BE2C (cell line): ENCODE results near the gene CDHR1.

Experiments
- DNase-seq: peaks from one replicate; pipeline ENCODE4 v3.0.0-alpha.2; 2020
- H3K27me3 ChIP-seq: fragments of 250-450 bp; sonication (Bioruptor Pico); 2 replicates; pipeline ENCODE4 v1.5.1; 2020; ENCODE audit warnings: mild to moderate bottlenecking
- H3K36me3 ChIP-seq: fragments of 250-450 bp; sonication (Bioruptor Pico); 2 replicates; pipeline ENCODE4 v1.5.1; 2020; ENCODE audit warnings: mild to moderate bottlenecking
- H3K4me1 ChIP-seq: fragments of 250-450 bp; sonication (Bioruptor Pico); 2 replicates; pipeline ENCODE4 v1.5.1; 2020
- H3K4me3 ChIP-seq: 2 replicates; pipeline ENCODE4 v1.5.1; 2011; ENCODE audit warnings: low read depth, low read length
- H3K9me3 ChIP-seq: fragments of 250-450 bp; sonication (Bioruptor Pico); 2 replicates; pipeline ENCODE4 v1.5.1; 2020
- TF ChIP-seq, protein P1 (sequence below): IDR thresholded peaks from 2 replicates; pipeline ENCODE4 v1.5.1; 2012; ENCODE audit warnings: mild to moderate bottlenecking, low read depth, low read length

Gene CDHR1

DNA sequence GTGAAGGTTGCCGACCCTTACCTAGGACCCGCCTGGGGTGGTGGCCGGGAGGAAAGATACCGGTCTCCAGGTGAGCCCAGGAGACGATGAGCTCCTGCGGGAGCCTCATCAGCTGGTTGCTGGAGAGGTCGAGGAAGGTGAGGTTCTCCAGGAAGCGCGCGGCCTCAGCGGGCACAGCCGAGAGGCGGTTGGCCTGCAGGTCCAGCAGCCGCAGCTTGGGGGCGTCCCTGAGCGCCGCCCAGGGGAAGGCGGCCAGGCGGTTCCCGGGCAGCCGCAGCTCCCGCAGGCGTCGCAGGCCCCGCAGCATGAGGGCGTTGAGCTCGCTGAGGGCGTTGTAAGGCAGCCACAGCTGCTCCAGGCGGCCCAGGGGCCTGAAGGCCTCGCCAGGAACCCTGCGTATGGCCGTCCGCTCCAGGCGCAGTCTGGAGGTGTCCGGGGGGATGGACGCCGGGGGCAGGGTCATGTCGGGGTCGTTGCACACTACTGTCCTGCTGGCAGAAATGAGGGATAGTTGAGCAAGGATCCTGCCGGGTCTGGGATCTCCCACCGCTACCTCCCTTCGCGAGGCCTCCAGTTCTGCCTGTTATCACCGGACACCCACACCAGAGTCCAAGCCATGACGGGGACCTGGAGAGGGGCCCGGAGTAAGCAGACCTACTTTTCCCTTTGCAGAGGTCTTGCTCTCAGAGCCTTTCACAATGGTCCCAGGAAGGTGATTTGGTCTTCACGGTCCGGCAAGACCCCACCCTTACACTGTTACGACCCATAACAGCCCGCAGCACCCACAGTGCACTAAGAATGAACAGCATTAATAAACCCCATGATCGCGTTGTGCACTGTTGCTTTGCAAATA, 43.1 kb downstream of the CDHR1 start:
- Histone ChIP-seq H3K4me1 (no peaks in the 10 kb centered on the region), H3K9me3 (no peaks in the 10 kb centered on the region), H3K4me3 (no peak overlapping the region), H3K27me3 (no peaks in the 10 kb centered on the region), H3K36me3 (no peaks in the 10 kb centered on the region)
- TF ChIP-seq, protein P1, sequence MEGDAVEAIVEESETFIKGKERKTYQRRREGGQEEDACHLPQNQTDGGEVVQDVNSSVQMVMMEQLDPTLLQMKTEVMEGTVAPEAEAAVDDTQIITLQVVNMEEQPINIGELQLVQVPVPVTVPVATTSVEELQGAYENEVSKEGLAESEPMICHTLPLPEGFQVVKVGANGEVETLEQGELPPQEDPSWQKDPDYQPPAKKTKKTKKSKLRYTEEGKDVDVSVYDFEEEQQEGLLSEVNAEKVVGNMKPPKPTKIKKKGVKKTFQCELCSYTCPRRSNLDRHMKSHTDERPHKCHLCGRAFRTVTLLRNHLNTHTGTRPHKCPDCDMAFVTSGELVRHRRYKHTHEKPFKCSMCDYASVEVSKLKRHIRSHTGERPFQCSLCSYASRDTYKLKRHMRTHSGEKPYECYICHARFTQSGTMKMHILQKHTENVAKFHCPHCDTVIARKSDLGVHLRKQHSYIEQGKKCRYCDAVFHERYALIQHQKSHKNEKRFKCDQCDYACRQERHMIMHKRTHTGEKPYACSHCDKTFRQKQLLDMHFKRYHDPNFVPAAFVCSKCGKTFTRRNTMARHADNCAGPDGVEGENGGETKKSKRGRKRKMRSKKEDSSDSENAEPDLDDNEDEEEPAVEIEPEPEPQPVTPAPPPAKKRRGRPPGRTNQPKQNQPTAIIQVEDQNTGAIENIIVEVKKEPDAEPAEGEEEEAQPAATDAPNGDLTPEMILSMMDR, result no peak
- no peak for DNase-seq

DNA sequence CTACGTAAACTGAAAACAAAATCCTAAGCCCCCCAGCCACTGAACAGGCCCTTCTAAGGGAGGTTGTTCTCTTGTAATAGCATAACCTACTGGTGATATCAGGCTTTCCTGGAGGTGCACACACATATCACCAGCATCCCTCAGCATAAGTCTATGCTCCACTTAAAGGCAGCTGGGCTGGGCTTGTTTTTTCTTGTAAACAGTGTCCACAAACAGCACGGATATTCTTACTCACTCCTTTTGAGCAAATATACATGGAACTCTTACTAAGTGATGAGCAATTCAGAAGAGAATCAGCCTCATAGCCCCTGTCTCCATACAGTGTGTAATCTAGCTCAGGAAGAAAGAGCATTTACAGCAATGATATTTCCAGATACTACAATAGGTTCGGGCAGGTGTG, 44.6 kb downstream of the CDHR1 start:
- H3K4me1 ChIP-seq, result no peaks in the 10 kb centered on the region
- no peak overlapping the region for H3K4me3 ChIP-seq
- TF ChIP-seq, protein P1, result no peak
- no peaks in the 10 kb centered on the region for H3K36me3 ChIP-seq
- H3K27me3 ChIP-seq, result no peaks in the 10 kb centered on the region
- no peak for DNase-seq
- H3K9me3 ChIP-seq, result no peaks in the 10 kb centered on the region

DNA sequence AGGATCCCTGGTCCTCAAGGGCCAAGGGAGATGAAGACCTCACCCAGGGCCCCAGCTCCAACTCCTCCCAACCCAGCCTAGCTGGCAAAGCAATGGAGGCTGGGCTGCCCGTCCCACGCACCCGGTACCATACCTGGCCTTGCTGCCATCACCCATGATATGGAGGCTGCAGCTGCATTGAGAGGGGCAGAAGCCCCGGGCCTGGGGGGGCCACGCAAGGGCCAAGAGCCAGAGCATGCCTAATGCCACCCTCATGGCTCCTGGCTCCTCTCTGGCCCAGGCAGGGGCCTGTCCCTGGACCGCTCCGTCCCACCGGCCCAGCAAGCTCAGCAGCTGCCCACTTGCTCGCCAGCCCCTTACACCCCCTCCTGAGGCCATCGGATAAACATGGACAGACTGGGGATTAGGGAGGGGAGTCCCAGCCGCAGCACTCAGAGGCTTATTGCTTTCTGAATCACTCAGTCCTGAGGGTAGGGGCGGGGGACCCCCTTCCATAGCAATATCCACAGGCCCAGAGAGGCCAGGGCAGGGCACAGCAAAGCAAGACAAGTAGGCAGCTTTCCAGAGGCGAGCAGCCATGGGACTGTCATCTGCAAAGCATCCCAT, 47.0 kb downstream of the CDHR1 start, which contains the start of gene LRIT1:
Gene LRIT1, minus strand, starts transcription at position 362 of the 606 bp plus-strand sequence. Its CDS starts 107 bp downstream, at position 255.
- Histone ChIP-seq H3K36me3 (no peaks in the 10 kb centered on the region), H3K4me1 (no peaks in the 10 kb centered on the region), H3K4me3 (no peak within 1 kb of the TSS), H3K27me3 (no peaks in the 10 kb centered on the region), H3K9me3 (no peaks in the 10 kb centered on the region)
- TF ChIP-seq, protein P1, result no peak
- no peak for DNase-seq

DNA sequence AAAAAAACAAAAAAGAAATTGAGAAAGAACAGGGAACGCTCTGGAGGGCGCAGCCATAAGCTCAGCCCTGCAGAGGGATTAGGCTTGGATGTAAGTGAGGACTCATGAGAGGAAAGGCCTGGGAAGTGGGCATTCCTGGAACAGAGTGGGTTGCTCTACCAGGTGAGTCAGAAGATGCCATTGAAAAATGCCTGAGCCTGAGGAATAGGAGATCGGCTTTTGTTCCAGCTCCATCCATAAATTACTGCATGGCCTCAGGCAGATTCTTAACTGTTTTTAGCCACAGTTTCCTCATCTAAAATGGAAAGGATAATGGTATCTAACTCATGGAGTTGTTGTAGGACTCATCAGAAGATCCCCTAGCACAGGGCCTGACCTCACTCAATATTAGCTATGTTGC, 49.4 kb downstream of the CDHR1 start:
- H3K9me3 ChIP-seq, result no peaks in the 10 kb centered on the region
- no peak for DNase-seq
- TF ChIP-seq, protein P1, result no peak
- H3K36me3 ChIP-seq, result no peaks in the 10 kb centered on the region
- H3K4me1 ChIP-seq, result no peaks in the 10 kb centered on the region
- no peaks in the 10 kb centered on the region for H3K27me3 ChIP-seq
- H3K4me3 ChIP-seq, result no peak overlapping the region

DNA sequence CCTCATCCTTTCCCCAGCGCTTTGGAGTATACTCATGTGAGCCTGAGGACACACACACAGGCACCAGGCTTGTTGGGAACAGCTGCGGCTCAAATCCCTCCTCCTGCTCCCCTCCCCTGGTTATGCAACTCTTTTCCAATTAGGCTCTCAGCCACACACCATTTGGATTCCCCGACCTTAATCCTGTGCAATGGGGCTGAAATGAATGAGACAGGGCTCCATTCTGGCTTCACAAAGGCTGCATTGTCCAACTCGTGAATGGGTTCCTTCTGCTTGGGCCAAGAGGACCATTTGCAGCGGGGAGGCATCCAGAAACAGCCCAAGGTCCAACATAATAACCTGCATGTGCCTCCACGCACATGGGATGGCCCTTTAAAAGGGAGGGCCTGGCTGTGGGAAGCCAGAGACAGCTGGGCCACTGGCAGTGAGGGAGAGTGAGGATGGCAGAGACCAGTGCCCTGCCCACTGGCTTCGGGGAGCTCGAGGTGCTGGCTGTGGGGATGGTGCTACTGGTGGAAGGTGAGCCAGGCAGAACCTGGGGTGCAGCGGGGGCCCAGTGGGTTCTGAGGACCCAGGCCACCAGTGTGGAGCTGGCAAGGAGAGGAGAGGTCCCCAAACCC, 50.4 kb downstream of the CDHR1 start, which contains the start of gene RGR:
Gene RGR, plus strand, starts transcription at position 403 of the 620 bp plus-strand sequence. Its CDS starts 38 bp downstream, at position 441.
- DNase-seq, result no peak
- Histone ChIP-seq H3K36me3 (no peaks in the 10 kb centered on the region), H3K27me3 (no peaks in the 10 kb centered on the region), H3K4me1 (no peaks in the 10 kb centered on the region), H3K9me3 (no peaks in the 10 kb centered on the region), H3K4me3 (no peak within 1 kb of the TSS)
- TF ChIP-seq, protein P1, result no peak
